ENCODE data around the gene PSMB2. TPM values are rescaled to one million over a fixed set of nuclear protein-coding genes. Genes with fewer than 3 reads are reported as not detected.
A peak's percentile ranks its signal among the peaks of the same experiment; 100 is the strongest.

The PSMB2 gene
- total RNA-seq, 1 experiment from 2014 or later, result 39.1 TPM

DNA sequence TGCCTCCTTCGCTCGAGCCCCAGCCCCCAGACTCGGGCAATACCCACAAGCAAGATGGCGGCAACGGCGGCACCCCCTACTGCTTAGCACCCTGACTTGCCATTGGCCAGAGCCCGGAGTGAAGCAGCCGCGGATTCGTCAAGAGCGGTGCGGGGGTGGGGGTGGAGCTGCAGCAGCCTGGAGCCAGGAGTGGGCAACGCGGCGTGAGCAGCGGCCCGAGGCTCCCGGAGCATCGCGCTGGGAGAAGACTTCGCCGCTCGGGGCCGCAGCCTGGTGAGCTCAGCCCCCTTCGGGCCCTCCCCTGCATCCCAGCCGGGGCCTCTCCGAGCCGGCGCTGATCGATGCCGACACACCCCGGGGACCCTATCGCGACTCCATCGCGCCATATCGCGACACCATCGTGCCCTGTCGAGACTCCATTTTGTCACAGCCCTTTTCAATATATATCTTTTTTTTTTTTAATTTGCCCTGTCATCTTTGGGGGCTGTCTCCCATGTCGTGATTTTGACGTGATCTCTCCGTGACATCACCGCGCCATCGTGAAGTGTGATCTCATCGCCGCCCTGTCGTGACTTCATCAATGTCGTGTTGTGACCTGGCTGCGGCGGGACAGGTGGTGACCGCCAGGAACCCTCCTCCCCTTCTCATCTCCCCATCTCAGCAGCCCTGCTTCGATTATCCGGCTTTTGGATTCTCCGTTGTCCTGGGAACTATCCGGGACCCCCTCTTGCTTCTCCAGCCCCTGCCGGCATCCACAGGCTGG lies 83.5 kb downstream of the PSMB2 start, which contains the start of gene NCDN:
TSS of gene NCDN (plus strand) at position 189 of the 763 bp plus-strand sequence. CDS start at position 581, 392 bp downstream.
- DNase-seq (ENCODE audit: low spot score), result peak; percentile 95

DNA sequence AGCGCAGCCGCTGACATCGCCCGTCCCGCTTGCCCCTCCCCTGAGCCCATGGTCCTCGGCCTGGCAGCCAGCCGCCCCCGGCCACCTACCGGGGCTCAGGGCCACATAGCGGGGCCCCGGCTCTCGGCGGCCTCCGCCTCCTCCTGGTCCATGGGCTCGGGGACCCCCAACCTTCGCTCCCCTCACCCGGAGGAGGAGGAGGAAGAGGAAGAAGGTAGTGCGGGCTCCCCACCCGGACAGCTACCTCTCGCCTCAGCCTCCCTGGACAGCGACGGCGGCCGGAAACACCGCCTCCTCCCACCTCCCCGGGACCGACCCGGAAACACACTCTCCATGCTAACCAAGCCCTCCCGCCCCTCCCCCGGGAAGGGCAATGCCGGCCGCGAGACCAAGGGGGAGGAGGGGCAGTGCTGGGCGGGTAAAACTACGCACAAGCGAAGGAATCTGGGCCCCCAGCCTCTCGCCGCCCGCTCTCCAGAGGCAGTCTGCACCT lies 84.2 kb downstream of the PSMB2 start, which contains the start of gene KIAA0319L:
TSS of gene KIAA0319L (minus strand) at position 286 of the 493 bp plus-strand sequence. CDS start 2,912 bp downstream, outside the sequence.
- peak; percentile 84 for DNase-seq (ENCODE audit: low spot score)

DNA sequence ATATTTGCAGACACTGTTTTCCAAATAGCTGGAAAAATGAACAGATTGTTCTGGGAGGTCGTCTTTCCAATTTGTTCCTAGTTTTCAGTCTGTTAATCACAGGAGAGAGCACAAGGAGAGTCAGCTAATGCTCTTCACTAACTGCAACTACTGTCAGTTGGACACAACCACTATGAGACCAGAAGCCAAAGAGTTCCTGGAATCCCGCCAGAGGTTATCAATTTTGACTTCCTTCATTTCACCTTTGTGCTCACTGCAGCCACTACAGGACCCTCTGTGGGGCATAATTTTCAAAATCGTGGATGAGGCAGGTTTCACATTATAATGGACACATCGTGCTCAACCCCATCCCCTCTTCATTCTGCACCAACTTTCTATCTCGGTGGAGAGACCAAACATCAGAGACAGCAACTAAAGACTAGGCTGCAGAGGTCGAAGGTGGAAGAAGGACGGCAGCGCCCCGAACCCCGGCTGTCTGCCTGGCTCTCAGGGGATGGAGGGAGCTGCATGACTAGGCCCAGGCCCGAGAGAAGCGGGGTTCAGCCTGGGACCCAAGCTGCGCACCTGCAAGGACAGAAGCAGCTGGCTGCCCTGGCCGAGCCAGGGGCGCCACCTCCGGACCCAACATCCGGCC lies 84.7 kb downstream of the PSMB2 start:
- no peak for DNase-seq (ENCODE audit: low spot score)

DNA sequence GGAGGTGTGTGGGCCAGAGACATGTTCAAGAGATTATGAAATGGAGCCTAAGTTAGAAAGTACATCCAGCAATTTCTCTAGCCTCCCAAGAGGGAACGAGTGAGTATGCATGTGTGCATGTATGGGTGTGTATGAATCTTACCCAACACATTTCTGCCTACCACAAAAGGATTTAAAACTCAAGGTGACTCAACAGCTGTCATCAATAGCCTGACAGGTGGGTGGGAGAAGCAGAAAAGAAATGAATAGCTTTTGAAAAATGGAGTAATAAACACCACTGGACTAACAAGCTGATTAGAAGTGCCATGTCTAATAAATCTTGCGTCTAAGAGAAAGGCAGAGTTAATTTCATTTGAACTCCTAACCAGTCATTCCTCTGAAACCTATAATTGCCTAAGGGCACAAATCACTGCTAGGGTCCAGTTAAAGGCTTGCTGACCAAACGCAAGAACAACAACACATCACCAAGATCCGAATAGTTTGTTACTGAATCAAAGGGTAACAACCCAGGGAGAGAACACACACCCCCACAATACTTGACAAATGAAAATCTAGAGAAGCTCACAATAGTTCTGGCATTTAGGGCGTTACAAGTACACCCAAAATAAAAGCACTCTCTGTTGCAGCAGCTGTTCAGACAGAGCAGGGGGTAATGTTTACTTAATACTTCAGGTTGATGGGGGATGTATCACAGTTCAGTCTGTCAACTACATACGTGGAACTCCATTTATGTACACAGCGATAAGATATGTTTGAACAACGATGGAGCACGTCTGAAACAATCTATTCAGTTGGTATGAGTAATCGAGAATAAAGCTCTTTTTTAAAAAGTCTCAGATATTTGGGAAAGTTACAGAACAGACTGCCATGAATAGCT lies 85.5 kb downstream of the PSMB2 start:
- no peak for DNase-seq (ENCODE audit: low spot score)

DNA sequence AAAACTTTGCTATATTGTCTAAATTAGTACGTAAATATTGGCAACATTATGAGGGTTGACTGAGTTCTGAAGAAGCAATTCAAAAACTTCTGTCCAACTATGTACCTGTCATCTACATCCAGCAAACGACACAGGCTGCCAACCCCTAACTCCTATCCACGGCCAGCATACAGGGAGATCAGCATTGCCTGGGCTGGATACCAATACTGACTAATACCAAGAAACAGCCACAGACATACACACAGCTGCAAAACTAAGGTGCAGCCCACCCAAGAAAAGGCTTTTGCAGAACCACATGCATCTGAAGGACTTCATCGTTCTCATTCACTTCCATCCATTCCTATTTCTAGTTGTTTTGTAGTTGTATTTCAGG lies 86.1 kb downstream of the PSMB2 start:
- DNase-seq (ENCODE audit: low spot score), result no peak

DNA sequence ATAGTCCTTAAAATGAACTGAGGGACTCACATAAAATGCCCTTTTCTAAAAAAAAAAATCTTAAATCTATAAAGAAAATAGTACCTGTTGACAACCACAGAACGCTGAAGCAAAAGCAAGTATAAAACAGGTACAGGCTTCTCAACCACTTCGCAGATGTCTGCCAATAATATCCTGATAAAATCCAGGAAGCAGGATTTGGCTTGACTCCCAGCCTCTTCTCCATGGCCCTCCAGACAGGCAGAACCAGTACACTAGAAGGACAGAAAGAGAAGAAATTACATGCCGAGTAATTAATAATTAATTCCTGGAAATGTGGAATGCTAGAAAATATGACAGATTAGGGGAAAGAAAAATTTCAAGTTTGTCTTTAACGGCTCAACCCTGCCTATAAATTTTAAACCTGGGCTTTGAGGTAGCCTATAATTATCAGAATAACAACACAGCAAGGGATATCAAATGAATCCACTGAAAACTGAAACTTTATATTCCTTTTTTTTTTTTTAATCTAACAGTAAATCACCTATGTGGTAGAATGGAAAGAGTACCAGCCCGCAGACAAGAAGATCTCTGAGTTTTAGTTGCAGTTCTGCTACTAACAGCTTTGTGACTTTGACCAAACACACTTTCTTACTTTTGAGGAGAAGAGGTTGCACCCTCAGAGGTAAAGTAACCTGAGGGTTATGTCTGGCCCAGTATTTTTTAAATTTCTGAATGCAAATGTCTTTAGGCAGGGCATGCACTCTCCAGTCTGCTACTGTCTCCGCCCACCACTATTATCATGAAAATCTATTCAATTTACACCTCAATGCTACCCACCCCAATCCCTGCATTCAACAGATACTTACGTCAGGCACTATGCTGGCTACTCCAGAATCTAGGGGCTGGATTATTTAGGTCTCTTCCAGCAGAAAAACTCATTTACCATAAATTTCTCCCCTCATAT lies 86.8 kb downstream of the PSMB2 start:
- DNase-seq (ENCODE audit: low spot score), result peak; percentile 64

DNA sequence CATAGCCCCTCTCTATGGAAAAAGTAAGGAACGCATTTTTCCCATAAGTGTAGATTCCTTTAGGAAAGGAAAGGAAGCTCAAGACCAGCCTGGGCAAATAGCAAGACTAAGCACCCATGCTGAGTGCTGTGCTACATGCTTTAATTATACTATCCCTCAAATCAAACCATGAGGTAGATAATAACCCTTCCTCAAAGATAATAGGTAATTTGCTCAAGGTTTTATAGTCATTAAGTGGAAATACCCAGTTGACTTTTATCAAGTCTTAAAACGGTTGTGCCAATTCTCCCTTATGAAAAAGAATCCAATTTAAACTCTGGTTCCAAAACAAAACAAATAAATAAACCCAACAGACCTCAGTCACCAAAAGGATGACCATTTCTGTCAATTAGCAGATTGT lies 87.5 kb downstream of the PSMB2 start:
- DNase-seq (ENCODE audit: low spot score), result no peak

Other genes starting within 250 kb of the PSMB2 start
- 33.9 and 34.1 TPM in 2 replicates for gene KIAA0319L, start 84.1 kb downstream of the PSMB2 start, total RNA-seq (2014; rRNA removed; shearing (Covaris generic))
- 42.4 and 50.9 TPM in 2 replicates for gene NCDN, start 83.7 kb downstream of the PSMB2 start, total RNA-seq (2014; rRNA removed; shearing (Covaris generic))
- gene TFAP2E, start 68.2 kb downstream of the PSMB2 start, total RNA-seq (2014; rRNA removed; shearing (Covaris generic)), result 0.05 and 0.28 TPM in 2 replicates
- gene C1orf216, start 77.4 kb upstream of the PSMB2 start, total RNA-seq (2014; rRNA removed; shearing (Covaris generic)), result 22.2 and 25.5 TPM in 2 replicates
- gene CLSPN, start 128.5 kb upstream of the PSMB2 start, total RNA-seq (2014; rRNA removed; shearing (Covaris generic)), result 9.4 and 10.9 TPM in 2 replicates
- gene AGO4, start 166.5 kb upstream of the PSMB2 start, total RNA-seq (2014; rRNA removed; shearing (Covaris generic)), result 2.8 and 3.3 TPM in 2 replicates
- 11.1 and 13.6 TPM in 2 replicates for gene AGO1, start 241.7 kb upstream of the PSMB2 start, total RNA-seq (2014; rRNA removed; shearing (Covaris generic))